Pons (tissue), 1 donor: ENCODE data around the gene WNT9B.

ENCODE experiments used
- DNase-seq: peaks from one replicate; pipeline ENCODE4 v3.0.0-alpha.2; 2016; ENCODE audit warnings: low spot score

Gene WNT9B, protein sequence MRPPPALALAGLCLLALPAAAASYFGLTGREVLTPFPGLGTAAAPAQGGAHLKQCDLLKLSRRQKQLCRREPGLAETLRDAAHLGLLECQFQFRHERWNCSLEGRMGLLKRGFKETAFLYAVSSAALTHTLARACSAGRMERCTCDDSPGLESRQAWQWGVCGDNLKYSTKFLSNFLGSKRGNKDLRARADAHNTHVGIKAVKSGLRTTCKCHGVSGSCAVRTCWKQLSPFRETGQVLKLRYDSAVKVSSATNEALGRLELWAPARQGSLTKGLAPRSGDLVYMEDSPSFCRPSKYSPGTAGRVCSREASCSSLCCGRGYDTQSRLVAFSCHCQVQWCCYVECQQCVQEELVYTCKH

DNA sequence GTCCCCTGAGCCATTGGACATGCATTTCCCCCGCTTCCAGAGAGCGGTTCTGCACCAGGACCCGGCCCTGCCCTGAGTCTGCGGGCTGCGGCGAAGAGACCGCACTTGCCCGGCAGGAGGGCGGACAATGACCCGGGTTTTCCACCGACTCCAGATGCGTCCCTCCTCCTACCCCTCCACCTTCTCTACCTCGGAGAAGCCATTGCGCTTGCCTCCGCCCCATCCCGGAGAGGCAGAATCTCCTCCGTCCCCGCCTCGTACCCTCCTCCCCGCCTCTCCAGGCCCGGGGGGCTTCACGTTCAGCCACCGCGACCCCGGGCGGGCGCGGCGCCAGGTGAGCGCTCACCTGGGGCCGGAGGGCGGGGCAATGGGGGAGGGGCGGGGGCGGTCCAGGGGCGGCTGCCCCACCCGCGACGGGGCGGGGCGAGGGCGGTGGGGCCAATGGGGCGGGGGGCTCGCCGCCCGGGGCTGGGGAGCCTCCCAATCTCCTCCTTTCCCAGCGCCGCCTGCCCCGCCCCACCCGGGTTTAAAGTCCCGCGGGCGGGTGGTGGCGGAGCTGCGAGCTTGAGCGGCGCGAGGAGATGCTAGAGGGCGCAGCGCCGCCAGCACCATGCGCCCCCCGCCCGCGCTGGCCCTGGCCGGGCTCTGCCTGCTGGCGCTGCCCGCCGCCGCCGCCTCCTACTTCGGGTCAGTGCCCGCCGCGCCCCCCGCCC lies at the start of gene WNT9B:
Gene WNT9B (plus strand): TSS at position 555 of the 713 bp plus-strand sequence. CDS start 56 bp downstream, at position 611.
- DNase-seq = no peak

DNA sequence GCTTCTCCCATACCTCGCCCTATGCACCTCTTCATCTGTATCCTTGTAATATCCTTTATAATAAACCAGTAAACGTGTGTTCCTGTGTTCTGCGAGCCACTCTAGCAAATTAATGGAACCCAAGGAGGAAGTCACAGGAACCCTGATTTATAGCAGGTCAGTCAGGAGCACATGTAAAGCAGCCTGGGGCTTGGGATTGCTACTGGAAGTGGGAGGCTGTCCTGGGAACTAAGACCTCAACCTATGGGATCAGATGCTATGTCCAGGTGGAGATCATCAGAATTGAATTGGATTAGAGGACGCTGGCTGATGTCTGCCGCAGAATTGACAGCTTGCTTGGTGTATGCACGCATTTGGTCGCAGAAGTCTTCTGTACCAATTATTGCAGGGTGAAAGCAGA lies 48.6 kb upstream of the WNT9B start:
- no peak for DNase-seq

DNA sequence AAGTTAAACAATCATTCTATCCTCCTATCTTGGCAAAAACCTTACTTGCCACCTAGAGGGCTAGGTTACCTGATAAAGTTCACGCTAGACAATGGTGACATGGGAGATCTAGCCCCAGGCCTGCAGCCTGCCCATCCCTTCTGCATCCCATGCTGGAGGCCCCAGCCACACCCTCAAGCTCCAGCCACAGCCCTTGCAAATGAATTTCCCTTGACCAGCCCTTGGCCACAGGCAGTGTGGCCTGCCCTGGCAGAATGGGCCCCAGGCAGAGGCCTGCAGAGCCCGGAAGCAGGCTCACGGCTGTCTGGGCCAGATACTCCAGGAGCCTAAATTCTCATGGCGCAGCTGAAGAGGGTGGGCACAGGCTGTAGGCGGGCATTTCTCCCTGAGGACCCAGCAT lies 47.8 kb upstream of the WNT9B start:
- DNase-seq = no peak

DNA sequence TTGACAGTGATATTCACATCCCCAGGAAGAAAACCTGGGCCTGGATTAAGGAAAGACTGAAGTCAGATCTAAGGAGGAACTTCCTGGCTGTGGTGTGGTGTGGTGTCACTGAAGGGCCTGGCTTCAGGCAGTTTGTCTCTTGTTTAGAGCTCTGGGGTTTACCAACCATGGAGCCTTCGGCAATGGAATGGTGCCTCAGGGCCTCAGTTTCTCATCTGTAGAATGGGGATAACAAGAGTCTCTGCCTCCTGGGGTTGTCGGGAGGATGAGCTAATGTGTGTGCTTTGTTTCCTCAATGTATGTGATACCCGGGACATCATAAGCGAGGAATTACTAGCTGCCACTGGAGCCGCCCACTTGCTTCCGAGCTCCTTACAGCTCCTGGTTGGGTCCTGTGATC lies 45.6 kb upstream of the WNT9B start:
- DNase-seq = no peak

DNA sequence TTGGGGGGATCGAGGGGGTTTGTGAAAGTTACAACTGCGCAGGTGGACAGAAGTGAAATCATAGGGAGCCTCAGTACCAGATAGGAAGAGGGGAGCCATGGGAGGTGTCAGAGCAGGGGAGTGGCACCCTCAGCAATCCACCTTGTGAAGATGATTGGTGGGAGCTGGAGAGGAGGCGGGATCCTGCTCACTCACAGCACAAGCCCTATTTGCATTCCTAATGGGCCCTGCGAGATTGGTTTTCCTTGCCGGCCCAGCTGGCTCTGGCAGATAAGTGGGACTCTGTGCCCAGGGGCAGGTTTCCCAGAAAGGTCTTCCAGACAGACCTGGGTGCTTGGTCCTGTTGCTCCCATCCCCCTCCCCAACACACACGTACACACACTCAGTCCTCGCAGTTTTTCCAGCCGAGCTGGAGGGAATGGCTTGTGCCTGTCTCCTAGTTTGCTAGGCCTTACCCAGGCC lies 42.2 kb upstream of the WNT9B start:
- no peak for DNase-seq

DNA sequence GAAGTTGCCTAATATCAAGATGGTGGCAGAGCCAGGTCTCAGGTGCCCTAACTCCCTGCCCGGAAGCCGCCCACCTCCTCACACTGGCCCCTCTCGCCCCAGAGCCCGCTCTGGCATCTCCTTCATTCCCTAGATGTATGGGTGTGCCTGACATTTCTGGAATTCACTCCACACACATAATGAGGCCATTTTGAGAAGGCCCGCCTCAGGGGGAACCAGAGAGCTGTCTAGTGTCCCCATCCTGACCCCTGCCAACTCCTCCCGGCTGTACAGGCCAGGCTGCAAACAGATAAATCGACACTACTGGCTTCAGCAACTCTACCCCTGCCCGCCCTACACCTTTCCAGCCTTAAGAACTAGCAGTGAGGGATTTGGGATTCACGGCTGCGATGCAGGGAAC lies 40.5 kb upstream of the WNT9B start:
- no peak for DNase-seq

DNA sequence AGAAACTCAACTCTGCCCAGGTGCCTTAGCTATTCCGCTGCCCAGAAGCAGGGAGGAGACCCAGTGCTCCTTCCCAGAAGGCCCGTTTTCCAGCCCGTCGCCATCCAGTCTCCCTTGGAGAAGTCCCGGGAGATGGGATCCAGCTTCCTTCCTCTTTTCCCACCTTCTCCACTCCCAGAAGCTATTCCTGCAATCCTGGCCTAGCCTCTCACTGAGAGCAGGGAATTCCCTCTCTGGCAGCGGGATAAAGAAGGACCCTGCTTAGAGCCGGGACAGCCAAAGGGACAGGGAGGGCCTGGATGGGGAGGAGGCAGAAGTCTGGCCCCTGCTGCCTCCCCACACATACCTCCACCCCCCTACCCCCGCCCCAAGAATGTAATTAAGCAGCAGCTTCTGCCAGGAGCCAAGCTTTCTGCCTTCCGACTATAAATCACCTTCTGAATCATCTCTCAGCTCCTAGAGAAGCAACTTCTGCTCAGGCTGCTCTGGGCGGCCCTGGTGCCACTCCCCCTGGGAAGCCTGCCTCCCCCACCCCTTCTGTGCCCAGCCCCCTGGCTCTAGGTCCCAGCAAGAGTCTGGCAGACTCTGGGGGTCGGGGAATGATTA lies 39.3 kb upstream of the WNT9B start:
- no peak for DNase-seq

DNA sequence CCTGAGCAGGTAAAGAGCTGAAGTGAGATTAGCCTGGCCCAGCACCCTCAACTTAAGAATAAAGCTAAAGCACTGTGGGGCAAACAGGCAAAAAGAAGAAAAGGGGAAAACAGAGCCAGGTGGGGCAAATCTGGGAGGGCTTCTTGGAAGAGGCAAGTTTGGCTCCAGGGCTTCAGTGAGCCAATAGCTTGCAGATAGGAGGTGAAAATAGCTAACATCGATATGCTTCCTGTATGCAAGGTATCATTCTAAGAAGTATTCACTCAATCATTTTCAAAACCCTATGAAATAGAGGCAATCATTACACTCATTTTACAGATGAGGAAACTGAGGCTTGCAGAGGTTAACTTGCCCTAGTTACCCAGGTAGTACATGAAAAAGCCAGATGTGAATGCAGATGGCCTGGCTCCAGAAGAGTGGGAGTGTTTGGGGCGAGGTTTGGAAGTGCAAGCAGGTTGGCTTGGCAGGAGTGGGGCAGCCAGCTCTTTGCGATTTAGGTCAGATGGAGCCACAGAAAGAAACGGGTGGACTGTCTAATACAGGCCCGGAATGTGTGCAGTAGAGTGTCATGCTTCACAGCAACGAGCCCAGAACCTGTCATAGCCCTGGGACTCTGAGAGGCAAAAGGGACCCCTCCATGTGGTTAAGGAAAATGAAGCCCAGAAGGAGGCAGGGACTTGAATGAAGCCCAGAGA lies 38.6 kb upstream of the WNT9B start:
- DNase-seq = no peak

DNA sequence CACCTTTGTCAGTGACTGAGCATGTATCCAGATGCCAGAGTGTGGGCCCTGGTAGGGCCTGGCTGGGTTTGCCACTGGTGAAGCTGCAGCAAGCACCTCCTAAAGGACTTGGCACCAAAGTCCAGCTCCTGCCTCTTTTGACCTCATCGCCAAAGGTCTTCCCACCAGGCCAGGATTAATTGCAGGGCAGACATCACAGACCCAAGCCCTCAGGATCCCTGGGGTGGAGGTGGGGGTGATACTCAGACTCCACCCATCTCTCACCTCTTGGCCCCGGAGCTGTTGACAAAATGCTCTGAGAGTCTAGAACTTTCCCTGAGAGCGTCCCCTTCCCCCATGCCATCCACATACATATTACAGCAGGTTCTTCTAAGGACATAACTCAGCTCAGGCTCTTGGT lies 37.5 kb upstream of the WNT9B start:
- no peak for DNase-seq

DNA sequence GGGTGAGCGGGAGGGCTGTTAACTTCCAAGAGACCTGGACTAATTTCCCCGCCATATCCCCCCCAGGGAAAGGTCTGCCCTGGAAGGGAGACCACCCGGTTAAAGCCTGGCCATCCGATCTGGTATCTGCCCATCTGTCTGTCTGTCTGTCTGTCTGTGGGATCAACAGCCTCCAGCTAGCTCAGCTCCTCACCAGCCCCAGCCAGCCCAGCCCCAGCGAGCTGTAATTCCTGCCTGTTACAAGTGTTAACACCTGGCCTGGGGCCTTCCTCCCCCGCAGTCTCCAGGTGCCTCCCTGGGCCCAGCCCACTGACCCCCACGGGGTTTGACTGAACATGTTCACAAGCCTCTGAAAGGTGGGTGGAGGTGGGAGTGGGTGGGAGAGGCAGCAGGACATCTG lies 36.9 kb upstream of the WNT9B start:
- no peak for DNase-seq

DNA sequence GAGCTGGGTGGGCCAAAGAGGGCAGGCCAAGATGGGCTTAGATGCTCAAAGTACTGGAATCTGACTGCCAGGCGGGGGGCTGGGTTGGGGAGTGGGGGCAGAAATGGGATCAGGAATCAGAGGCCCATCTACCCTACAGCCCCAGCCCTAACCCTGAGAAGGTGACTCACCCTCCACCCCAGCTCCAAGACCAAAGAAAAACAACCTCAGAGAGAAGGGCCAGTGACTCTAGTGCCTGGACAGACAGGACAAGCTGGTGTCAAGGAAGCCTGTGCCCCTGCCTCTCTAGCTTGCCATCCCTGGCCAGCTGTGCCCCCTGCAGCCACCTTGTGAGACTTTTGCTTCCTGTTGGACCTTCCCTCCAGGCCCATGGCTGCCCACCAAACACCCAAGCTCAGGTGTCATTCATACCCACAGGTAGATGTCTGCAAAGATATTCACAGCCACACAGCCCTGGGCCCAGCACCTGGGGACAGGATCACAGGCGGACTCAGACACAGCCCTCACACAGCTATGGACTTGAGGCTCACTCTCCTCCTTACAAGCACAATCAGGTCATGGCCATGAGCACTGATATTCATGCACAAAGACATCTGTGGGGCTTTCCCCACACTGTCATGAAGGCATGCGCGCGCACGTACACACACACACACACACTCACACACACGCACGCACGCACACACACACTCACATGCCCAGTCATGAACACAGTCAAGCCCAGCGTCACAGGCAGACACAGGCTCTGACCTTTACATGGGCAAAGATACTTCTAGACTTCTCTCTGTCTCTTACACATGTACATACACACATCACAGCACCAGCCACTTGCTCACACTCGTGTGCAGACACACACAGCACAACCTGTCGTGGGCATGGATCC lies 35.7 kb upstream of the WNT9B start:
- no peak for DNase-seq

DNA sequence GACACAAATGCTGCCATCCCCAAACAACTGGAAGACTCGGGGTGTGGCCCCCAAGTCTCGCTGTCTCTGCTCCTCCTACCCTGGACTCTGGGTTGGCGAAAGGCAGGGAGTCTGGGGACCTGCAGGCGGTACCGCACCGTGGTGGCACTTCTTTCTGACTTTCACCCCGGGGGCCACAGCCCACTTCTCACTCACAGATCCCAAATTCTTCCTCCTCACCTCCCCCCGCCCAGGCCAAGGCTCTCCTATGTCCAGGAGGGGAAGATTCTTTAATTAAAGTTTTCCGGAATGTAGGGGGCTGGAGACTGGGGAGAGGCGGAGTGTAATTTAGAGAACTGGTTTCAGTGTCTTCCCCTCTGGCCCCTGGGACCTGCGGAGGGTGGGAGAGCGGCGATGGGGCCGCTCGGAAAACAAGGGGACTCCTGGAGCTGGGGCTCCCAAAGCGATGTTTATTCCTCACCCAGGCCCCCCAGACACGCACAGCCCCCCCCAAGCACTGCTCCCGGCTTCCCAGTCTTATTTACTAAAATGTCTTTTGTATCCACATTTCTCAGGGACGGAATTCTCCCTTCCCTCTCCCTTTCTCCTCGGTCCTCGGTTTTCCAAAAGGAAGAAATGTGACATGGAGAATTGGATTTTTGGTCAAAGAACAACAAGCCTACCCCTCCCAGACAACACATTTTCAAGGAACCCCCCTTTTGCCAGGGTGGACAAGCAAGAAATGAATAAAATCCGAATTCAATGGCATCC lies 34.1 kb upstream of the WNT9B start:
- no peak for DNase-seq

DNA sequence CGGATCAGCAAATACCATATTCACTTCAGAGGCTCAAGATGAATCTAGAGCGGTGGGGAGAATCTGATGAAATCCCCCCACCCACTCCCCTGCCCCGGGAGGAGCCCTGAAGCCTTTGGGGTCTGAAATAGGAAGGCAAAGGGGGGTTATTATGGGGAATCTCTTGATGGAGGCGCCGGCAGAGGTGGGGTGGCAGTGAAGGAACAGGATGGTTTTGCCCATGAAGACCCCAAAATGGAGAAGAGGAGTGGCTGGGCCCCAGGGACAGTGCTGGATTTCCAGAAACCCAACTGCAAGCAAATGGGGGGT lies 33.5 kb upstream of the WNT9B start:
- DNase-seq = no peak

DNA sequence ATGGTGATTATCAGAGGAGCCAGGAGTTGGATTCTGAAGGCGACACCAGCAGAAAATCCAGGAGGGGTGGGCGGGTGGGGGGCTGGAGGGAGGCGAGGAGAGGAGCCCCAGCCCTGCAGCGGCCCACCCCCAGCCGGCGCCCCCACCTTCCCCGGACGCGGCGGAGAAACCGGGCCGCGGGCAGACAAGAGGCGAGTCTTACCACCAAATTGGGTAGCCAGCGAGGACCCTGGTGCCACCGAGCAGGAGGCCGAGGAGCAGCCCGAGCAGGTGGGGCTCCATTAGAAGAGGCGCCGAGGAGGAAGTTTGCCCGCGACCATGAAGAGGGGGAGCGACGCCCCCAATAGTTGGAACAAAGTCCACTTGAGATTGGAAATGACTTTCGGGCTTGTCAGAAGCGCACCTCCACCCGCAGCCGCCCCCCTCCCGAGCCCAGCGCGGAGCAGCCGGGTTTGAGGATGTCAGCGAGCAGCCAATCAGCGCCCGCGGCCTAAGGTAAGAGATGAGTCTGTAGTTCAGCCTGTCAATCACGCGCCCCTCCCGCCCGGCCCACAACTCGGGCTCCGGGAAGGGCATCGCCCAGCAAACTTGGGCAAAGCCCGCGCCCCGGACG lies 33.0 kb upstream of the WNT9B start, which contains the start of gene WNT3:
Gene WNT3 (minus strand): TSS at position 377 of the 613 bp plus-strand sequence. CDS start 95 bp downstream, at position 282.
- DNase-seq = no peak

DNA sequence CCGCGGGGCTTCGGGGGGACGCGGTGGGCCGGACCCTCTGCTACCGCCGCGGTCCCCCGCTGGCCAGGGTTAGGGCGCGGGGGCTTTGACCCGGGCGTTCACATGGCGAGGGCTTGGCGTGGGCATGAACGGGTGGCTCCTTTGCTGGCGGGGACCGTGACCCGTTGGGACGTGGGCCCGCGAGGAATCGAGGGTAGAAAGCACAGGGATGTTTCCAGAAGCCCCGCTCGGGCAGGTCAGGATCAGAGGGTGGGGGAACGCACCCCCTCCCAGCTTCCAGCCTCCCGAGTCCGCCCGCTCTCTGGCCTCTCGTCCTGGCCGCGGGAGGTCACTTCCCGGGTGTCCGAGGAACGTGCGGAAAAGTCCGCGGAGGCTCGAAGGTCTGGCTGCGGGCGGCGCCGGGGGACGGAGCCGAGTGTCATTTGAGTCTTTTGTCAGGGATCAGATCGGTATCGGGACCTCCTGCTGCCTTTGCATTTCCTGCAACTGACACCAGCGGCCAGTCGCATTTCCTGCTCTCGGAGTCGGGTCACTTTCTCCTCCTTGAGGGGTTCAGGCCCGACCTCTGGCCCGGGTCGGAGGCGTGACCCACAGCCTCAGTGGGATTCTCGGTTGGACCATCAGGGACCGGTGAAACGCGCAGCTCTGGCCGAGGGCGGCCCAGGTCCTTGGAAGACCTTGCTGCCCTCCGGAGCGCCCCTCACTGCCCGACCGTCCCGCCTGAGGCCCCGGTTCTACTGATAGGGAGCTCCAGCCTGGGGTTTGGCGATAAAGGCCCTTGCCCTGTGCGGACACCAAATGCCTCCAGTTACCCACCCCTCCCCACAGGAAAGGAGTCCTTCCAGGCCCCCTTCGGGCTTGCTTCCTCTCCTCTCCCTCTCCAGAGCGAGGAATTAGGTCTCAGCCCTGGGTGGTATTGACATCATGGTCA lies 32.2 kb upstream of the WNT9B start:
- no peak for DNase-seq

DNA sequence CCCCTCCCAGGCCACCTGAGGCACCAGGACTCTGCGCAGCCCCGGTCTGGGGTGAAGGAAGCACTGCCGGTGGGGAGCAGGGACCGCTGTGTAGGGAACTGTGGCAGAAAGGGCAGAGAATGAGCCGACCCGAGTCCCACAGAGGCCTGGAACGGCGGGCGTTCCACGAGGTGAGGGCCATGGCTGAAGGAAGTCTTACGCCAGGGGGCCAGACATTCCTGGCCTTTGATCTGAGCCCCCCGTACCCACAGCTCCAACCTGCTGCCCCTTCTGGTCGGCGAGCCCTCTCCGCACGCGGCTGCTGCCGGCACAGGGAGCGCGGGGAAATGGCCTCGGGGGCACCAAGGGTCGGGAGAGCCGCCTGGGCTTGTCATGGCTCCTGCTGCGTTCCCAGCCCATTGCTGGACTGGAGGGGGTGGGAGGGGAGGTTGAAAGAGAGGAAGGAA lies 31.5 kb upstream of the WNT9B start:
- no peak for DNase-seq

DNA sequence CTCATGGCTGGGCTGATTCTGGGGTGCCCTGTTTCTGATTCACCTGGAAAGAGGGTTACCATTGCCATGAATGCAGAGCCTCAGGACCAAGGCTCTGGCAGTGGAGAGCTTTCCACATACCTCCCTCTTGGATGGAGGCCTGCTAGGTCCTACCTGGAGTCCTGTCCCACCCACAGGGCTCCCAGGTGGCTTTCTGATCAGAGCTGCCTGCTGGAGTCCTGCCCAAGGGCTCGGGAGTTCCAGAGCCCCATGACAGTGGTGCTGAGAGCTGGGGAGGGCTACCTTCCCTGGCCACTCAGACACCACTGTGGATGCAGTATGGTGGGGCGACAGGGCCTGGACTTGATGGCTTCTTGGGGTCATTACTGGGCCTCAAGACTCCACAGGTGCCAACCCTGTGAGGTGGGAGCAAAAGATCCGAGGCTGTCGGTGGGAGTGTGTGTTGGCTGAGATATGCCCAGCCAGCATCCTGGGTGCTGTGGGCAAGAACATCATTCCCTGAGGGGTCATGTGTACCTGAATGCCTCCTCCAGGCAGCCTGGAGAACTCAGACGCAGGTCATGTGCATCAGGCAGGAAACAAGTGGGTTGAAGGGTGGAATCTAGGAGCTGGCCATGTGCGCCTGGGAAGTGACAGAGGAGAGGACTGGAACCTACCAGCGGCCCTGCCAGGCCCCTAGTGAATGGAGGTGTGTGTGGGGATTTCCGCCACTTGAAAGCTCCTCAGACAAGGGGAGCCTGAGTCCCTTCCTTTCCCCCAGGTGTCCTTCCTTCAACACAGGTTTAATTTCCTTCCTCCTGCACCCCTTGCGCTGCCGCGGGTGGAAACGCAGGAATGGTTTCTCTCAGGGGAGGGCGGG lies 30.6 kb upstream of the WNT9B start:
- DNase-seq = no peak
